ENCODE measurements around the gene RARG.

RARG gene

GRCh38 chr12:53176750-53177149, 55.3 kb downstream of the RARG start:
- H3K9me3 Mint-ChIP-seq, result no peaks in the 10 kb centered on the region

GRCh38 chr12:53174881-53175491, 57.0 kb downstream of the RARG start:
- no peaks in the 10 kb centered on the region for H3K9me3 Mint-ChIP-seq
- peak overlapping the region in 2 of 3 experiments; percentile 74 to 88 for H3K27ac Mint-ChIP-seq
- H3K27me3 Mint-ChIP-seq (ENCODE audit: low read depth), result no peaks in the 10 kb centered on the region
- H3K4me1 Mint-ChIP-seq, result peaks cover 49% of the 10 kb centered on the region
- H3K36me3 Mint-ChIP-seq (ENCODE audit: low read depth), result peaks cover 4% of the 10 kb centered on the region
- peak overlapping the region in 1 of 3 experiments; percentile 12 for H3K4me3 Mint-ChIP-seq
- TF ChIP-seq CTCF (IDR thresholded peaks at IDR 0.05; ENCODE audit: unreplicated experiment in 3 of 3), result peak in 1 of 3 experiments; percentile 15

More at GRCh38 chr12:53176750-53177149, 55.3 kb downstream of the RARG start:
- Mint-ChIP-seq H3K27me3 (ENCODE audit: low read depth) (no peaks in the 10 kb centered on the region), H3K27ac (peak overlapping the region in 1 of 3 experiments; percentile 83), H3K4me3 (no peak overlapping the region), H3K36me3 (ENCODE audit: low read depth) (peaks cover 6% of the 10 kb centered on the region), H3K4me1 (peaks cover 46% of the 10 kb centered on the region)
- no peak for TF ChIP-seq CTCF (IDR thresholded peaks at IDR 0.05; ENCODE audit: unreplicated experiment in 3 of 3)

GRCh38 chr12:53173085-53173715, 58.8 kb downstream of the RARG start:
- Mint-ChIP-seq H3K27ac (peak overlapping the region; percentile 45 to 96 (median 85)), H3K4me1 (peaks cover 41% of the 10 kb centered on the region), H3K36me3 (ENCODE audit: low read depth) (peaks cover 8% of the 10 kb centered on the region), H3K9me3 (no peaks in the 10 kb centered on the region), H3K27me3 (ENCODE audit: low read depth) (no peaks in the 10 kb centered on the region), H3K4me3 (no peak overlapping the region)
- no peak for TF ChIP-seq CTCF (IDR thresholded peaks at IDR 0.05; ENCODE audit: unreplicated experiment in 3 of 3)

GRCh38 chr12:53172352-53172751, 59.7 kb downstream of the RARG start:
- no peak for TF ChIP-seq CTCF (IDR thresholded peaks at IDR 0.05; ENCODE audit: unreplicated experiment in 3 of 3)
- Mint-ChIP-seq H3K27ac (peak overlapping the region; percentile 56 to 96 (median 85)), H3K4me1 (peaks cover 39% of the 10 kb centered on the region), H3K27me3 (ENCODE audit: low read depth) (no peaks in the 10 kb centered on the region), H3K4me3 (peak overlapping the region in 1 of 3 experiments; percentile 17), H3K36me3 (ENCODE audit: low read depth) (peaks cover 11% of the 10 kb centered on the region), H3K9me3 (no peaks in the 10 kb centered on the region)

- Mint-ChIP-seq H3K27ac (peak overlapping the region; percentile 85 to 96 (median 87)), H3K9me3 (no peaks in the 10 kb centered on the region), H3K27me3 (ENCODE audit: low read depth) (no peaks in the 10 kb centered on the region), H3K4me3 (peak overlapping the region; percentile 4 to 24 (median 19)), H3K4me1 (peaks cover 36% of the 10 kb centered on the region), H3K36me3 (ENCODE audit: low read depth) (peaks cover 16% of the 10 kb centered on the region)
- no peak for TF ChIP-seq CTCF (IDR thresholded peaks at IDR 0.05; ENCODE audit: unreplicated experiment in 3 of 3)
These were observed 60.2 kb downstream of the RARG start for GRCh38 chr12:53171725-53172329.
